PC-9 (cell line): ENCODE results near the gene RASEF. TPM values are rescaled to one million over a fixed set of nuclear protein-coding genes. Genes with fewer than 3 reads are reported as not detected.

Experiments used
- BruUV-seq: library from RNA; stranded (reverse); fragments of 400-500 nt; replicated peaks from 2 replicates; lab custom pipeline; 2021; lab: Mats Ljungman, UMichigan
- CTCF ChIA-PET: fragments of 300-600 bp; sonication (Branson Sonifier 250); formaldehyde crosslinking; loops from one replicate; lab custom pipeline; 2022; ENCODE audit warnings: antibody characterized with exemption; lab: Charles Lee
- POLR2A ChIA-PET: fragments of 300-600 bp; sonication (Branson Sonifier 250); formaldehyde crosslinking; loops from one replicate; lab custom pipeline; 2022; ENCODE audit warnings: antibody characterized with exemption; ENCODE audit not compliant: unreplicated experiment; lab: Charles Lee
- DNase-seq, 2 experiments: peaks; one replicate each; pipeline versions ENCODE4 v3.0.0 to v3.0.0-alpha.2; 2015 to 2022; ENCODE audit warnings: mixed read lengths in 1 of 2
- H2AFZ ChIP-seq: fragments of 200-600 bp; sonication (generic); 2 replicates; pipeline ENCODE4 v1.8.1; 2017; ENCODE audit warnings: antibody characterized with exemption
- H3F3A ChIP-seq: fragments of 200-600 bp; sonication (generic); 2 replicates; pipeline ENCODE4 v1.8.1; 2017; ENCODE audit warnings: antibody characterized with exemption, mild to moderate bottlenecking, low read depth; ENCODE audit not compliant: insufficient read depth
- H3K27ac ChIP-seq: fragments of 200-600 bp; sonication (generic); 2 replicates; pipeline ENCODE4 v1.6.1; 2016; ENCODE audit warnings: mixed run types
- H3K27me3 ChIP-seq: fragments of 200-600 bp; sonication (generic); 2 replicates; pipeline ENCODE4 v1.6.1; 2016; ENCODE audit warnings: low read depth, mixed run types; ENCODE audit not compliant: insufficient read depth
- H3K36me3 ChIP-seq: fragments of 200-600 bp; sonication (generic); 2 replicates; pipeline ENCODE4 v1.6.1; 2016; ENCODE audit warnings: low read depth, mixed run types
- H3K4me1 ChIP-seq: fragments of 200-600 bp; sonication (generic); replicated peaks from 2 replicates; pipeline ENCODE4 v1.6.1; 2016; ENCODE audit warnings: mixed run types; ENCODE audit not compliant: insufficient read depth
- H3K4me2 ChIP-seq: fragments of 200-600 bp; sonication (generic); 2 replicates; pipeline ENCODE4 v1.6.1; 2017; ENCODE audit warnings: mixed run types
- H3K4me3 ChIP-seq: fragments of 200-600 bp; sonication (generic); 2 replicates; pipeline ENCODE4 v1.6.1; 2016; ENCODE audit warnings: mixed run types
- H3K79me2 ChIP-seq: fragments of 200-600 bp; sonication (generic); 2 replicates; pipeline ENCODE4 v1.6.1; 2017; ENCODE audit warnings: low read depth, mixed run types
- H3K9me2 ChIP-seq: fragments of 200-600 bp; sonication (generic); 2 replicates; pipeline ENCODE4 v1.8.1; 2017; ENCODE audit warnings: mild to moderate bottlenecking; ENCODE audit not compliant: insufficient read depth
- H3K9me3 ChIP-seq: fragments of 200-600 bp; sonication (generic); 2 replicates; pipeline ENCODE4 v1.8.1; 2016; ENCODE audit warnings: low read depth; ENCODE audit not compliant: insufficient read depth
- H4K20me1 ChIP-seq: fragments of 200-600 bp; sonication (generic); 2 replicates; pipeline ENCODE4 v1.8.1; 2017; ENCODE audit not compliant: insufficient read depth
- CTCF ChIP-seq: fragments of 200-600 bp; sonication (generic); conservative IDR thresholded peaks from 2 replicates; pipeline ENCODE4 v1.6.1; 2017; ENCODE audit warnings: mixed run types, antibody characterized with exemption, mild to moderate bottlenecking, moderate library complexity
- EZH2 ChIP-seq: fragments of 200-600 bp; sonication (generic); IDR thresholded peaks from 2 replicates; pipeline ENCODE4 v1.8.0; 2017; ENCODE audit warnings: antibody characterized with exemption, low read depth
- intact Hi-C: fragments of 100-400 bp; cut with micrococcal nuclease; formaldehyde crosslinking; loops from one replicate; pipeline ENCODE4 v1.10.0; 2022; ENCODE audit not compliant: unreplicated experiment
- total RNA-seq: library from RNA; stranded (reverse); gene quantifications from 2 replicates; pipeline ENCODE4 v1.2.3, GENCODE V29; 2021

RASEF gene
- total RNA-seq, 1 experiment from 2014 or later: 12.8 TPM

- H3K4me1 ChIP-seq: peaks cover 14% of the 10 kb centered on the region; the same call in 1 of the 2 replicates
- POLR2A ChIA-PET: no interaction called here
- no peaks in the 10 kb centered on the region for H3K36me3 ChIP-seq
- H3F3A ChIP-seq: 0 out of 2 replicates have a peak, but pooled peaks cover 4% of the 10 kb centered on the region
- intact Hi-C loops: no loop called here
- H3K9me3 ChIP-seq: no peaks in the 10 kb centered on the region
- H2AFZ ChIP-seq: no peak overlapping the region
- CTCF ChIA-PET: no interaction called here
- DNase-seq: no peak
- no peaks in the 10 kb centered on the region for H3K27me3 ChIP-seq
- BruUV-seq: no TSS peak
- no peak overlapping the region for H3K4me3 ChIP-seq
- no peaks in the 10 kb centered on the region for H4K20me1 ChIP-seq
- H3K4me2 ChIP-seq: no peak overlapping the region
- peaks cover 5% of the 10 kb centered on the region; the same call in 1 of the 2 replicates for H3K79me2 ChIP-seq
- TF ChIP-seq CTCF (no peak), EZH2 (no peak)
- no peaks in the 10 kb centered on the region; the same call in 1 of the 2 replicates for H3K9me2 ChIP-seq
- H3K27ac ChIP-seq: no peak overlapping the region
Measured at GRCh38 chr9:83035143-83035542, 27.8 kb downstream of the RASEF start.

- TF ChIP-seq CTCF (no peak), EZH2 (no peak)
- intact Hi-C loops: no loop called here
- peaks cover 14% of the 10 kb centered on the region; the same call in 1 of the 2 replicates for H3K4me1 ChIP-seq
- H3K4me3 ChIP-seq: no peak overlapping the region
- H3K9me3 ChIP-seq: no peaks in the 10 kb centered on the region
- no peaks in the 10 kb centered on the region; the same call in 1 of the 2 replicates for H3K9me2 ChIP-seq
- 0 out of 2 replicates have a peak, but pooled peaks cover 4% of the 10 kb centered on the region for H3F3A ChIP-seq
- H3K79me2 ChIP-seq: peaks cover 9% of the 10 kb centered on the region
- no peak for DNase-seq
- no TSS peak for BruUV-seq
- ChIA-PET POLR2A (no interaction called here), CTCF (interaction anchor here (0.5 kb wide), 1 partner anchor 66 kb away, joined by 3 read pairs; no protein-coding TSS in a partner anchor)
- no peak overlapping the region for H3K4me2 ChIP-seq
- no peak overlapping the region for H2AFZ ChIP-seq
- H3K27me3 ChIP-seq: no peaks in the 10 kb centered on the region
- H3K27ac ChIP-seq: no peak overlapping the region
- H4K20me1 ChIP-seq: no peaks in the 10 kb centered on the region
- no peaks in the 10 kb centered on the region for H3K36me3 ChIP-seq
Measured at GRCh38 chr9:83034587-83034986, 28.4 kb downstream of the RASEF start.

GRCh38 chr9:83034026-83034425 lies 28.9 kb downstream of the RASEF start:
- Histone ChIP-seq H4K20me1 (no peaks in the 10 kb centered on the region), H3K9me3 (no peaks in the 10 kb centered on the region), H3K4me2 (no peak overlapping the region), H3K36me3 (no peaks in the 10 kb centered on the region), H3K27me3 (no peaks in the 10 kb centered on the region), H3K79me2 (peaks cover 8% of the 10 kb centered on the region), H3K9me2 (no peaks in the 10 kb centered on the region; the same call in 1 of the 2 replicates), H3F3A (0 out of 2 replicates have a peak, but pooled peaks cover 4% of the 10 kb centered on the region), H2AFZ (no peak overlapping the region), H3K4me3 (no peak overlapping the region), H3K27ac (no peak overlapping the region), H3K4me1 (peaks cover 14% of the 10 kb centered on the region; the same call in 1 of the 2 replicates)
- no peak for DNase-seq
- POLR2A ChIA-PET: no interaction called here
- CTCF ChIA-PET: interaction anchor here (0.5 kb wide), 1 partner anchor 65 kb away, joined by 3 read pairs; no protein-coding TSS in a partner anchor
- TF ChIP-seq EZH2 (no peak), CTCF (no peak)
- intact Hi-C loops: no loop called here
- BruUV-seq: no TSS peak
